ENCODE results near the gene NRG4. TPM values are rescaled to one million over a fixed set of nuclear protein-coding genes. Genes with fewer than 3 reads are reported as not detected.
"Not testable (repeated sequence)": the region's sequence is repeated elsewhere in the genome, so short reads cannot be mapped to it uniquely, and the experiment has no call there.

The NRG4 gene, protein sequence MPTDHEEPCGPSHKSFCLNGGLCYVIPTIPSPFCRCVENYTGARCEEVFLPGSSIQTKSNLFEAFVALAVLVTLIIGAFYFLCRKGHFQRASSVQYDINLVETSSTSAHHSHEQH
- not detected for total RNA-seq
- long read RNA-seq, partial matches to known transcripts = 0 of 3 reads
- long read RNA-seq, other reads (novel, unspliced or antisense) = 3 of 3 reads

DNA sequence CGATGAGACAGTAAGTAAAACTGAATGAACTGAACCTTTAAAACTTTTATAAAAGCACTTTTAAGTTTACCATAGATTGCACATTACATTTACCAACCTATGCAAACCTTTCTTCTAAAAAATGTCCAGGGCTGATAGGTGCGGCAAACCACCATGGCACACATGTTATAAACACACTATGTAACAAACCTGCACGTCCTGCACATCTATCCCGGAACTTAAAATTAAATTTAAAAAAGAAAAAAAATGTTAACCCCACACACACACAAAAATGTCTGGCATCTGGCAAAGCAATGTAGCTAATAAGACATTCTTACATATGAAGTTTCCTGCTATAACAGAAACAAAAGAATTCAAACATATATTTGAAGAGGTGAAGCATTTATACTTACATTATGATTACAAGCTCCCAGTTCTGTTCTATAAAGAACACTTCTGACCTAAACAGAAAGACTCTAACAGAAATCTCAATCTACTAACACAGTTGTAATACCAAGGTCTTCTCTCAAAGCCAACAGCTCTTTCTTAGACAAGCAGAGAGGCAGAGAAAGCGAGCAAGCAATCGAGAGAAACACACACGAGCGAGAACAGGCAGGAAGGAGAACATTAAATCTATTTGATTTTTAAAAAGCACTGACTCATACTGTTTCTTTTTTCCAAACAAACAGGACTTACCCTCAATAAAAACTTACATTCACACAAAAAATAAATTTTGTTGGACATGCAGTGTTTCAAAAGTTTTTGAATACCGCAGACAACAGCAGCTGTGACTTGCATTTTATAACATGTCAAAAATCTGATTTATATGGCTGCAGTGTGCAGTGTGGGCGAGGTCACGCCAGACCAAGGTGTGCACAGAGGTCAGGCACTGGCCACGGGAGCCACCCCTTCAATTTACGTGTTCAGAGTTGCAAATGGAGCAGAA is at the start of gene NRG4:
Gene NRG4, minus strand, starts transcription at position 798 of the 925 bp plus-strand sequence. CDS start 1,194 bp downstream, outside the sequence.
- DNase-seq (ENCODE audit: low spot score) = no peak

DNA sequence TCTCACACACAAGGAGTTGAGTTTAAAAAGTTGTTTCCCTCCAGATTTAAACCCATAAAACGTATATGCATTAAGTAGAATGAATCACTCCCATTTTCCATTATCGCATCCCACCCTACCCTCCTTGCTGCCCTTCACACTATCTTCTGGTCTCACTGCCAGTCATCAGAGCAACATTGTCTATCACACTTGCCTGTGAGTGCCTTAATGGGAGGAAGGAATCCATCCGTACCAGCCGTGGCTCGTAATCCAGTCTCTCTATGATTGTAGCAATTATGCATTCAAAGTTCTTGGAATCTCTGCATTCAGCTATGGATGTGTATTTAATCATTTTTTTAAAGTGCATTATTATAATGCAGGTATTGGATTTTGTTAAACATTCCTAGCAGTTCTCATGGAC is 49.5 kb upstream of the NRG4 start:
- DNase-seq (ENCODE audit: low spot score) = no peak

DNA sequence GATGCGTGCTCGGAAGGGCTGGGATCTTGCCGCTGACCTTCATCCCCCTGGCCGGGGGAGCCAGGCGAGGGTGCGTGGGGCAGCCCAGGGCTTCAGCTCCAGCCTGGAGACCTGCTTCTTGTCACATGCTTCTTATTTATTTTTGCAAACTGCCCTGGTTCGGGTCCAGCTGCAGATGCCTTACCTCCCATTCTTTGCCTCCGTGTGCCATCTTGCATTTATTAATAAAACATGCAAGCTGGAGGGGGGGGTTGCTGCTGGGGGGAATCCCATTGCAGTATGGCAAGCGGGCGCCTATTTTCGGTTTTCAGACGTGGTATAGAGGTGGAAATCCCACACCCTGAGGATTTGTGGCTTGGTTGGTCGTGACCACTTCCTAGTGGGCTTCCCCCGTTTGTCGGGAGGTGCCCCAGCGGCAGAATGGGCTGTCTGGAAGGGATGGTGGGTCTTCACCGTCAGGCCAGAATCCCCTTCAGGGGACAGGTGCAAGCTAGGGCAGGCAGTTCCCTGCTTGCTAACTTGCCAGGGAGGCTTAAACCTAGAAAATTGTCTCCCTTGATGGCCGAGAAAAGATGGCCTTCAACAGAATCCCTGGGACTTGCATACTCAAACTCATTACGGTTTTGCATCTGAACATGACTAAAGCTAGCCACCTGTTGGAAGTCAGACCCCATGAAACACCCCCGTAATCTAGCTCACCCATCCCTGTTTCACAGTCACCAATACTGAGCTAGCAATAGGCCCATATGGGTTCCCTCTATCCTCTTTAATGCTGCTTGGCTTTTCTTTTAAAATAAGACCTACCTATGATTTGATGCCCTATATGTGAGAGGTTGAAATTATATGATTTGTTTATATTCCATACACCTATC is 48.1 kb upstream of the NRG4 start:
- no peak for DNase-seq (ENCODE audit: low spot score)

DNA sequence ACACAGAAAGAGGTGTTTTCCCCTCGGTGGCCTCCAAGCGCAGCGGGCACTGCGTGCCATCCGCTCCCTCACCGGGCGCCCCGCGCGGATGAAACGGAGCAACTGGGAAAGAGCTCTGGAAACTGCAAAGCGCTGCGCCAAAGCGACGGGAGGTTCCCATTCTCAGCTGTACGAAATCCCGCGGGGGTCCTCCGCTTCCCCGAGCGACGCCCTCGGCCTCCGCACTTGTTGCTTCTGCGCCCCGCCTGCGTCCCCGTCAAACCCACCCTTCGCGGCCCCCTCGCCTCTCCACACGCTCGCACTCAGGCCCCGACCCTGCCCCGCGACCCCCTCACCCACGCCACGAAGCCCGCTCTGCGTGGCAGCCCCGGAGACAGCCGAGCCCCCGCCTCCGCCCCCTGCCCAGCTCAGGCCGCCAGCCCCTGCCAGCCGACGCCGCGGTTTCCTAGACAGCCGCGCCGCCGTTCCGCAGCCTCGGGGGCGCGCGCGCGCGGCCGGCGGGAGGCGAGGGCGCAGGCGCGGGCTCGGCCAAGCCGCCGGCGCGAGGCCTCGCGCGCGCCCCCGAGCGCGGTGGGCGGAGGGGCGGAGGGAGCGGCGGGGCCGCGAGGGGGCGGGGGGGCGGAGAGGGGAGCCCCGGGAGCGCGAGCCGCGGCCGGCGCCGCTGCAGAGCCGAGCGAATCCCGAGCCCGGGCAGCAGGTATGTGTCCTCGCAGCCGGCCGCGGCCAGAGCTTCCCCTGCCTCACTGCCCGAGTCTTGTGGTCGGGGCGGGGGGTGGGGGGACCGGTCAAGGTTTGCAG is 47.3 kb upstream of the NRG4 start, which contains the start of gene TMEM266:
Gene TMEM266, plus strand, starts transcription at position 666 of the 798 bp plus-strand sequence. CDS start 74,279 bp downstream, outside the sequence.
- DNase-seq (ENCODE audit: low spot score) = no peak

DNA sequence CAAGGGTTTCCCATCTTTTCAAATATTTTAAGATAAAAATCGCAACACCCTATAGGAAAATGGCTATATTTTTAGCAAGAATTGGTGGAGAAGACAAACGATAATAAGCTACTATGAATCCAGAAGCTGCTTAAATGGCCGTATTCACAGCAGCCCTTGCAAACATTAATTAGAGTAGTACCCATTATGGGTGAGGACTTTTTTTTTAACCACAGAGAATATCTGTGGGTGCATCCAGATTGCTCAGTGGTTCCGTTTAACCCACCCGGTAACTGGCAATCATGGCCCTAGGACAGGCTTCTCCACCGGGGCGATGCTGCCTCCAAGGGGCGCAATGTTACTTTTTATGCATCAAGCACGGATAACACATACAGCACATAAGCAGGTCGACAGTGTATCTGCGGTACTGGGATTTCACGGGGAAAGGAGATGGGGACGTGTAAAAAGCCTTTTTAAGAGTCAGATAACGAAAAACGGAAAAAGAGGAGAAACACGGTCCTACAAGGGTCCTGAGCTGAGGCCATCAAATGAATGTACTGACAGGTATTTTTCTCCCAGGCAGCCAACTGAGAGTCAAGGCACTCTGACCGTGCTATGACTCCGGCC is 46.6 kb upstream of the NRG4 start:
- no peak for DNase-seq (ENCODE audit: low spot score)

DNA sequence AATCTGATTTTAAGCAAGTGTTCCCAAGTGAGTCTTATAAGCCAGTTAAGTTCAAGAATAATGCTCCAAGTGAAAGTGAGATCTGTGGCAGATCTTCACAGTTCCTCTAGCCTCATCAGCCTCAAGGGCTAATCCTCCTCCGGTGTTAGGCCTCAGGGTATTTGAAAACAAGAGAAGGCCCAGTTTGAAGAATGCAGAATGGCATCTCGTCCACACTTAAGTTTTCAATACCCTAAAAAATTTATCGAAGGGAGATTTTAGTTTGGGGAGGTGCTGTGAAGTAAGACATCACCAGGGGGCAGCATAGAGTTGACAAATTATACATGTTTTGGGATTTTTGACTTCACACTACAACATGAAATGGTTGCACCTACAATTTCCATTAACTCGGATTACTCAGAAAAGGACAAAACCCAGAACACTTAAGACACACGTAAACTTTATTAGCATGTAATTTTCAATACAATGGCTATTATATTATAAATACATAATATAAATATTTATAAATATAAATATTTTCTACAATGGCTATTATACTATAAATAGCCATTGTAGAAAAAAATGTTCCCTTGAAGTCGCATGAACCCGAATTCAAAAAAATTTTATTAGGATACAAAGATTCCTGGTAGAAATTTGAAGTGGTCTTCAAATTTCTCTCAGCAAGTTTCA is 45.2 kb upstream of the NRG4 start:
- DNase-seq (ENCODE audit: low spot score) = no peak

DNA sequence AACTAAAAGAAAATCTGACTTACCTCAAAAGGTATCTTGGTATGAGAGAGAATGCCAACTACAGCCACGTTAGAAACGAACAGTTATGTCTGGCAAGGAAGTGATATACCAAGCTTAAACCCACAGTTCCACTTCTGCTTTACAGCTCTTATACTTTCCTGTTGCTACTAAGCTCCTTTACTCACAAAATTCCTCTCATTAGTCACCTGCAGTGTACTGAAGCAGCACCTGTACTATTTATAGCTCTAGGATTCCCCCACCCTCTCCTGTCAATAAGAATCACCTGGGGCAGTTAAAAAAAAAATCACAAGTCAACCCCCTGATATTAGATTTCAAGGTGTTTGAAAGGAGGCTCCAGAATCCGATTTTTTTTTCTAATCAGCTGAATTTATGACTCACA is 44.7 kb upstream of the NRG4 start:
- DNase-seq (ENCODE audit: low spot score) = no peak

DNA sequence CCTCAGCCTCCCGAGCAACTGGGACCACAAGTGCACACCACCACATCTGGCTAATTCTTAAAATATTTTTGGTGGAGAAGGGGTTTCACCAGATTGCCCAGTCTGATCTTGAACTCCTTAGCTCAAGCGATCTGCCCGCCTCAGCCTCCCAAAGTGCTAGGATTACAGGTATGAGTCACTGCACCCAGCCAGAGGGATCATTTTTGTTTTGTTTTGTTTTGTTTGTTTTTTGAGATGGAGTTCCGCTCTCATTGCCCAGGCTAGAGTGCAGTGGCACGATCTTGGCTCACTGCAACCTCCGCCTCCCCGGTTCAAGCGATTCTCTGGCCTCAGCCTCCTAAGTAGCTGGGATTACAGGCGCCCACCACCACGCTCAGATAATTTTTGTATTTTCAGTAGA is 42.0 kb upstream of the NRG4 start:
- DNase-seq (ENCODE audit: low spot score) = not testable (repeated sequence)

DNA sequence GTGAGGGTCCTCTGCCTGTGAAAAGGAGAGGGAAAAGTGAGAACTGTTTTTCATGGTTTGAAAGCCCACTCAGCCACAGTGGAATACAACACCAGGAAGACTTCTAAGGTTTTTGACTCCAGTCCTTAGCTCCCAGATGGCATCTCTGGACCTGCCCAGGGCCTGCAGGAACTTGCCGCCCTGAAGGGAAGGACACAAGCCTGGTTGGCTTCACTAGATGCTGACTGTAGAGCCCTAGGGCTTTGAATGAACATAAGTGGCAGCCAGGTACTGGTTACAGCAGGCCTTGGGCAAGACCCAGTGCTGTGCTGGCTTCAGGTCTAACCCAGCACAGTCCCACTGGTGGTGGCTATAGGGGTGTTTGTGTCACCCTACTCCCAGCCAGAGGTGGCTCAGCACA is 26.3 kb upstream of the NRG4 start:
- DNase-seq (ENCODE audit: low spot score) = no peak

DNA sequence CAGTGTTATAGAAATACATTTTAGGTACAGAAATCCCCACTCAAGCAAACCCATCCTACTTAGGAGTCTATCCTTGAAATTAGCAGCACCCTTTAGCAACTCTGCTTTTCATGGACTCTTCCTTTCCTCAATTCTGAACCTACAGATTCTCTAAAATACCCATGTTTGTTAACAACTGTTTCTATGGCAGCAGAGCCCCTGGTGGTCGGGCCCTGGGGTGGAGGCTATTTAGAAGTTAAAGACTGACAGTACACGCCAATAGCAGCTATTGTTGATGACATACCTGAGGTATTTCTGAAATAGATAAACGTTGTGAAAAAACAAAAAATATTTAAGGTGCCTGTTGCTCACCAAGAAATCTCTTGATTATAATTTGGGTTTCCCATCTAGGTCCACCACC is 23.4 kb upstream of the NRG4 start:
- no peak for DNase-seq (ENCODE audit: low spot score)

DNA sequence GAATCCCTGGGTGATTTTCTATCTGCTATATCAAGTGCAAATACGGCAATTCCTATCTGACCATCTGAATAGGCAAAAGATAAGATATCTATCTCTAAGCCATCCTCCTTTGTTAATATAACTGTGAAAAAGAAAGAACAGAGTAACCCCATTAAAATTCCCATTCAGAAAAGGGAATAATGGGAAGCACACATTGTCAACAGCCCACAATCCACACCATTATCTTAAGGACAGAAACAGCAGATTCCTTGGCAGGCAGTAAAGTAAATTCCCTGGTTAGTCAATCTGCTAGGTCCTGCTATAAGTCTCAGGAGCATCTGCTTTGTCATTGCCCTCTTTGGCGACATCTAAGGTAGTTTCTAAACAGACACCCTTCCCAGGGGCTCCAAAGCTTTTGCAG is 21.9 kb upstream of the NRG4 start:
- DNase-seq (ENCODE audit: low spot score) = no peak

DNA sequence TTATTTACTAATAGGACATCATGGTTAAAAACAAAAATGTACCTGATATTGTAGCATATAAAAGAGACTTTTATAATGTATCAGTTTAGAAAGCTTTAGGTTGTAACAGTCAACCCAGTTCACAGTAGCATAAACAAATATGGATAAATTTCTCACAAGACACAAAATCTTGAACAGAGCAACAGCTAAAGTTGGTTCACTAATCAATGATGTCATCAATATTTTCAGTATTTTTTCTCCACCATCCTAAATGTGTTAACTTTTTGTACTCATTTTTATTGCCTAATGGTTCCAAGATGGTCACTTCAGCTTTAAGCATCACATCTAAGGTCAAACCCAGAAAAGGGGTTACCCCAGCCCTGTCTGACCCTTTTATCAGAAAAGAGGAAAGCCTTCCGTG is 21.2 kb upstream of the NRG4 start:
- no peak for DNase-seq (ENCODE audit: low spot score)

DNA sequence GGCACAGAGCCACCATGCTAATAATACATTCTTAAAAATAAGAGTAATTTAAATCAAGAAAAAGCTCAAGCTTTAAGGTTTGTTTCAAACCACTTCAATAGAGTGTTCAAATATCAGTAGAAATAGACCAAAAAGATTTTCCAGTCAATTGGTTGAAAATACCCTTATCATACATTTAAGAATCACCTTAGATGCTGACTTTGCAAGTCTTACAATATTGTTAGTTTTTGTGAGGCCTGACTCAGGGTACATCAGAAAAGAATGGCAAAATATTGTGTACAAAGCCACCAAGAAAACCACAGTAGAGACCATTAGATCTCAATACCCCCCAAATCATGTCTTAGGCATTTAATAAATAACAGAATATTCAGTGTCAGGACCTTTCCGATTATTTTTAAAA is 19.8 kb upstream of the NRG4 start:
- DNase-seq (ENCODE audit: low spot score) = no peak

DNA sequence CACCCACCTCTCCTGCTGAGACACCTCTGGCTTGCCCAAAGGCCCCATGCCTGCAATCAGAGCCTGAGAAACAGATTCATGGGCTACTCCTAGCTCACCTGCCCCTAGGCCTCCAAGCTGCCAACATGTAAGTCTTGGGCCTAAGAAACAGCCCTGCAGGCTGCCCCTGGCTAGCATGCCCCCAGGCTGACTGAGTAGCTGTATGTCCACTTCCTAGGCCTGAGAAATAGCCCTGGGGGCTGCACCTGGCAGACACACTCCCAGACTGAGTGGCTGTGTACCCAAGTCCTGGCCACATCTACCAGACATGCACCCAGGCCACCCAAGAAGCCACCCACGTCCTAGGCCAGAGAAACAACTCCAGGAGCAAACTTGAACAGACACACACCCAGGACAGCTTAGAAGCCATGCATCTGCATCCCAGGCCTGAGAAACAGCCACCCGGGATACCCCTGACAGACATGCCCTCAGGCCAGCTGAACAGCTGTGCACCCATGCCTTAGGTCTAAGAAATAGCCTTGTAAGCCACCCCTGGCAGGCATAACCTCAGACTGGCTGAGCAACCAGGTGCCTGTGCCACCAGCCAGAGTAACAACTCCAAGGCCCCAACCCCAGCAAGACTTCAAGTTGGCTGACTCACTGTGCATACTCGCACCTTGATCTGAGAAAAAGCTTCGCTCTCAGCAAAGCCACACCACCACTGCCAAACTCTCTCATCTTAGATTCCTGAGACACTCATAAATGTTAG is 12.0 kb upstream of the NRG4 start:
- no peak for DNase-seq (ENCODE audit: low spot score)

DNA sequence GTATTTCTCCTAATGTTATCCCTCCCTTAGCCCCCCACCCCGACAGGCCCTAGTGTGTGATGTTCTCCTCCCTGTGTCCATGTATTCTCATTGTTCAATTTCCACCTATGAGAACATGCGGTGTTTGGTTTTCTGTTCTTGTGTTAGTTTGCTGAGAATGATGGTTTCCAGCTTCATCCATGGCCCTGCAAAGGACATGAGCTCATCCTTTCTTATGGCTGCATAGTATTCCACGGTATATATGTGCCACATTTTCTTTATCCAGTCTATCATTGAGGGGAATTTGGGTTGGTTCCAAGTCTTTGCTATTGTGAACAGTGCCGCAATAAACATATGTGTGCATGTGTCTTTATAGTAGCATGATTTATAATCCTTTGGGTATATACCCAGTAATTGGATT is 1.2 kb upstream of the NRG4 start:
- not testable (repeated sequence) for DNase-seq (ENCODE audit: low spot score)

DNA sequence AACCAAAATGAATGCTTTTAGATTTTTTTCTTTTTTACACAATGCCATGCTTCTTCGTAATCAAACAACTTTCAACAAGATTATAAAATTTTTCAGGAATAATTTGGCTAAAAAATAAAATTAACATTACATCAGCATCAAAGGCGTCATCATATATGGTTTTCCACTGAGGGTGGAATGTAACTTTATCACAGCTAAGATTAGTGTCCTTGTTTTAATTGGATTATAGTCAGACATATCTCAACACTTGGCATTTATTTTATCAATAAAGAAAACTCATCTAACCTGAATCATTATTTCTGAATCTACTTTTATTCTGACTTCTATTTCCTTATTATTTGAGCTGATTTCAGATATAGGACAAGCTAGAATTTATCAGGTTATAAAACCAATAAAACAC is 1.6 kb downstream of the NRG4 start:
- DNase-seq (ENCODE audit: low spot score) = no peak

DNA sequence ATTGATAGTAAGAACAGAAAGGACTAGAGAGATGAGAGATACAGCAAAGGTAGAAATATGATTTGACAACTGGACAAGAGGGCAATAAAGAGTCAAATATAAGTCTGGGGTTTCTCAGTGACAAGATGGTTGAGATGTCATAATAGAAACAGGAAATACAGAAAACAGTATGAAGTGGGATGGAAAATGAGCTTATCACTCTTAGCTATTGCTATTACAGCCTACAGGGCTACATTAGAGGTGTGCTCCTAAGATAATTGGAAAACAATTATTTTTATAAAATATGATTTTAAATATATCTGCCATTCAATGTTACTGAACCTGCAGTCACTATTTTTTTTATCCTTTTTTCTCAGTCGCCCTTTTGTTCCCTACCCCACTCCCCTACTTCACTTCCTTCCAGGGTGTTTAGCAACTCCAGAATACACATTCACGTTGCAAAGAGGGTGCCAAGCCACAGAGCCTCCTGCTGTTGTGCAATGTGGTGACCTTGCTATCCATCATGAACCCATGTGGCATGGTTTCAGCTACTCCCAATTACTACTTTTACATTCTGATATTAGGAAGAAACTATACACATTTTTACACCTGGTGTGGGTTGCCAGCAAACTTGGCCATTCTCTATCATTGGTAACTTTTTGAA is 6.0 kb downstream of the NRG4 start:
- DNase-seq (ENCODE audit: low spot score) = no peak

DNA sequence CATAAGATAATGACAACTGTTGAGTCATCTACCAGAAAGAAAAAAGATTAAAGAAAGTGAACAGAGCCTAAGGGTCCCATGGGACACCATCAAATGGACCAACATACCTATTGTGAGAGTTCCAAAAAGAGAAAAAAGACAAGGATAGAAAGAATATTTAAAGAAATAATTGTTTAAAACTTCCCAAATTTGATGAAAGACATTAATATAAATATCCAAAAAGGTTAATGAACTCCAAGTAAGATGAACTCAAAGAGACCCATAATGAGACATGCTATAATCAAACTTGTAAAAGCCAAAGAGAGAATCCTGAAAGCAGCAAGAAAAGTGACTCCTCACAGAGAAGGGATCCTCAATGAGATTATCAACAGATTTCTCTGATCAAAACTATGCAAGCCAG is 8.9 kb downstream of the NRG4 start:
- DNase-seq (ENCODE audit: low spot score) = no peak

DNA sequence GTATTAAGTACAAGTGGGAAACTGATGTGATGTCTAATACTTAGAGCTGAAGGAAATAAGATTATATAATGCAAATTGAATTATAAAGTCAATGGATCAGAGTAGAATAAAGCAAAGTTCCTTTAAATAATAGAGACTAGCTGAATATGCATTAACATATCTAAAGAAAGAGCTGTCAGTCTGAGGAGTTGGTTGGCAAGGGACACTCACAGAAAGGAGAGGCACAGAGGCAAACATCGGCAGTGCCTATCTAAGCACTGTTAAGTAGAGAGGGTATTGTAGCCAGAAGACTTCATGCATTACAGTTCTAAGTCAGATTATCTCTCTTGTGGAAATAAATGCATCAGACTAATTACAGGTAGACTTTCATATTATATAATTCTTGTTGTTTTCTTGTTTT is 16.6 kb downstream of the NRG4 start:
- no peak for DNase-seq (ENCODE audit: low spot score)

Data from mesenteric fat pad (tissue), 1 donor.